ENCODE measurements around the gene CDH20.

GRCh38 chr18:61474918-61475317, 141.7 kb downstream of the CDH20 start:
- TF ChIP-seq, protein P1, sequence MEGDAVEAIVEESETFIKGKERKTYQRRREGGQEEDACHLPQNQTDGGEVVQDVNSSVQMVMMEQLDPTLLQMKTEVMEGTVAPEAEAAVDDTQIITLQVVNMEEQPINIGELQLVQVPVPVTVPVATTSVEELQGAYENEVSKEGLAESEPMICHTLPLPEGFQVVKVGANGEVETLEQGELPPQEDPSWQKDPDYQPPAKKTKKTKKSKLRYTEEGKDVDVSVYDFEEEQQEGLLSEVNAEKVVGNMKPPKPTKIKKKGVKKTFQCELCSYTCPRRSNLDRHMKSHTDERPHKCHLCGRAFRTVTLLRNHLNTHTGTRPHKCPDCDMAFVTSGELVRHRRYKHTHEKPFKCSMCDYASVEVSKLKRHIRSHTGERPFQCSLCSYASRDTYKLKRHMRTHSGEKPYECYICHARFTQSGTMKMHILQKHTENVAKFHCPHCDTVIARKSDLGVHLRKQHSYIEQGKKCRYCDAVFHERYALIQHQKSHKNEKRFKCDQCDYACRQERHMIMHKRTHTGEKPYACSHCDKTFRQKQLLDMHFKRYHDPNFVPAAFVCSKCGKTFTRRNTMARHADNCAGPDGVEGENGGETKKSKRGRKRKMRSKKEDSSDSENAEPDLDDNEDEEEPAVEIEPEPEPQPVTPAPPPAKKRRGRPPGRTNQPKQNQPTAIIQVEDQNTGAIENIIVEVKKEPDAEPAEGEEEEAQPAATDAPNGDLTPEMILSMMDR (IDR thresholded peaks at IDR 0.05) = no peak
- TF ChIP-seq USF2 (IDR thresholded peaks at IDR 0.05) = no peak
- TF ChIP-seq, protein P2, sequence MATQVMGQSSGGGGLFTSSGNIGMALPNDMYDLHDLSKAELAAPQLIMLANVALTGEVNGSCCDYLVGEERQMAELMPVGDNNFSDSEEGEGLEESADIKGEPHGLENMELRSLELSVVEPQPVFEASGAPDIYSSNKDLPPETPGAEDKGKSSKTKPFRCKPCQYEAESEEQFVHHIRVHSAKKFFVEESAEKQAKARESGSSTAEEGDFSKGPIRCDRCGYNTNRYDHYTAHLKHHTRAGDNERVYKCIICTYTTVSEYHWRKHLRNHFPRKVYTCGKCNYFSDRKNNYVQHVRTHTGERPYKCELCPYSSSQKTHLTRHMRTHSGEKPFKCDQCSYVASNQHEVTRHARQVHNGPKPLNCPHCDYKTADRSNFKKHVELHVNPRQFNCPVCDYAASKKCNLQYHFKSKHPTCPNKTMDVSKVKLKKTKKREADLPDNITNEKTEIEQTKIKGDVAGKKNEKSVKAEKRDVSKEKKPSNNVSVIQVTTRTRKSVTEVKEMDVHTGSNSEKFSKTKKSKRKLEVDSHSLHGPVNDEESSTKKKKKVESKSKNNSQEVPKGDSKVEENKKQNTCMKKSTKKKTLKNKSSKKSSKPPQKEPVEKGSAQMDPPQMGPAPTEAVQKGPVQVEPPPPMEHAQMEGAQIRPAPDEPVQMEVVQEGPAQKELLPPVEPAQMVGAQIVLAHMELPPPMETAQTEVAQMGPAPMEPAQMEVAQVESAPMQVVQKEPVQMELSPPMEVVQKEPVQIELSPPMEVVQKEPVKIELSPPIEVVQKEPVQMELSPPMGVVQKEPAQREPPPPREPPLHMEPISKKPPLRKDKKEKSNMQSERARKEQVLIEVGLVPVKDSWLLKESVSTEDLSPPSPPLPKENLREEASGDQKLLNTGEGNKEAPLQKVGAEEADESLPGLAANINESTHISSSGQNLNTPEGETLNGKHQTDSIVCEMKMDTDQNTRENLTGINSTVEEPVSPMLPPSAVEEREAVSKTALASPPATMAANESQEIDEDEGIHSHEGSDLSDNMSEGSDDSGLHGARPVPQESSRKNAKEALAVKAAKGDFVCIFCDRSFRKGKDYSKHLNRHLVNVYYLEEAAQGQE (IDR thresholded peaks at IDR 0.05) = no peak
- TF ChIP-seq RFX5 (IDR thresholded peaks at IDR 0.05) = no peak
- TF ChIP-seq JUNB (IDR thresholded peaks at IDR 0.05) = no peak
- TF ChIP-seq HMGXB4 (CRISPR knock-in tag; IDR thresholded peaks at IDR 0.05; ENCODE audit: borderline replicate concordance) = no peak
- no peak for TF ChIP-seq TP53 (CRISPR knock-in tag; IDR thresholded peaks at IDR 0.05)
- TF ChIP-seq HOXA7 (CRISPR knock-in tag; IDR thresholded peaks at IDR 0.05) = no peak

Data from A549 (cell line).